CD4-positive, alpha-beta T cell treated with Interleukin-6 for 4 hours (primary cell): ENCODE data around the gene LOXHD1.

ENCODE experiments used
- DNase-seq: peaks from one replicate; pipeline ENCODE4 v3.0.0-alpha.2; 2020; ENCODE audit warnings: mixed read lengths

The LOXHD1 gene

GRCh38 chr18:46657115-46657955 is at the start of gene LOXHD1:
TSS of gene LOXHD1 (minus strand) at chr18:46657220. CDS start at chr18:46657033, 187 bp downstream.
- DNase-seq, result no peak

GRCh38 chr18:46705521-46705920 is 48.5 kb upstream of the LOXHD1 start:
- no peak for DNase-seq

- DNase-seq, result no peak
Observed at GRCh38 chr18:46704816-46705215, 47.8 kb upstream of the LOXHD1 start.

GRCh38 chr18:46704189-46704588 is 47.2 kb upstream of the LOXHD1 start:
- DNase-seq, result no peak

- no peak for DNase-seq
Observed at GRCh38 chr18:46702471-46702870, 45.5 kb upstream of the LOXHD1 start.

GRCh38 chr18:46700066-46700824 is 43.2 kb upstream of the LOXHD1 start:
- DNase-seq, result no peak

- no peak for DNase-seq
Observed at GRCh38 chr18:46696702-46697101, 39.7 kb upstream of the LOXHD1 start.

- no peak for DNase-seq
Observed at GRCh38 chr18:46696268-46696667, 39.2 kb upstream of the LOXHD1 start.

GRCh38 chr18:46693996-46694395 is 37.0 kb upstream of the LOXHD1 start:
- no peak for DNase-seq

- no peak for DNase-seq
Observed at GRCh38 chr18:46688853-46689525, 32.0 kb upstream of the LOXHD1 start.

GRCh38 chr18:46686186-46686585 is 29.2 kb upstream of the LOXHD1 start:
- no peak for DNase-seq

- no peak for DNase-seq
Observed at GRCh38 chr18:46683252-46683651, 26.2 kb upstream of the LOXHD1 start.

GRCh38 chr18:46680784-46681695 is 24.0 kb upstream of the LOXHD1 start:
- no peak for DNase-seq

- no peak for DNase-seq
Observed at GRCh38 chr18:46679846-46680598, 23.0 kb upstream of the LOXHD1 start.

- DNase-seq, result no peak
Observed at GRCh38 chr18:46678785-46679399, 21.9 kb upstream of the LOXHD1 start.

- no peak for DNase-seq
Observed at GRCh38 chr18:46678041-46678440, 21.0 kb upstream of the LOXHD1 start.

- DNase-seq, result no peak
Observed at GRCh38 chr18:46677611-46678010, 20.6 kb upstream of the LOXHD1 start.

GRCh38 chr18:46676182-46676835 is 19.3 kb upstream of the LOXHD1 start:
- no peak for DNase-seq

GRCh38 chr18:46675112-46675511 is 18.1 kb upstream of the LOXHD1 start:
- DNase-seq, result no peak
